AG08395 (cell line): ENCODE data around the gene PTPN14.
"Not testable (repeated sequence)": the region's sequence is repeated elsewhere in the genome, so short reads cannot be mapped to it uniquely, and the experiment has no call there.

Experiments used
- DNase-seq: peaks from one replicate; pipeline ENCODE4 v3.0.0; 2012; ENCODE audit warnings: mixed read lengths, low spot score

Gene PTPN14

GRCh38 chr1:214510914-214511638 lies 40.3 kb downstream of the PTPN14 start:
- no peak for DNase-seq

GRCh38 chr1:214510477-214510876 lies 40.9 kb downstream of the PTPN14 start:
- no peak for DNase-seq

GRCh38 chr1:214509622-214510021 lies 41.8 kb downstream of the PTPN14 start:
- DNase-seq = not testable (repeated sequence)

GRCh38 chr1:214506972-214507431 lies 44.4 kb downstream of the PTPN14 start:
- DNase-seq = no peak

- no peak for DNase-seq
These were observed 46.3 kb downstream of the PTPN14 start for GRCh38 chr1:214505134-214505533.

GRCh38 chr1:214504330-214504729 lies 47.1 kb downstream of the PTPN14 start:
- DNase-seq = no peak

GRCh38 chr1:214503553-214503952 lies 47.8 kb downstream of the PTPN14 start:
- DNase-seq = no peak

GRCh38 chr1:214500340-214501055 lies 50.9 kb downstream of the PTPN14 start:
- DNase-seq = peak; percentile 57

- DNase-seq = no peak
These were observed 51.7 kb downstream of the PTPN14 start for GRCh38 chr1:214499732-214500131.

GRCh38 chr1:214498021-214498420 lies 53.4 kb downstream of the PTPN14 start:
- no peak for DNase-seq

GRCh38 chr1:214496126-214496525 lies 55.3 kb downstream of the PTPN14 start:
- no peak for DNase-seq

- DNase-seq = no peak
These were observed 56.7 kb downstream of the PTPN14 start for GRCh38 chr1:214494706-214495105.

- not testable (repeated sequence) for DNase-seq
These were observed 57.2 kb downstream of the PTPN14 start for GRCh38 chr1:214494179-214494578.

GRCh38 chr1:214493126-214493796 lies 58.1 kb downstream of the PTPN14 start:
- peak; percentile 31 for DNase-seq

GRCh38 chr1:214492401-214493075 lies 58.9 kb downstream of the PTPN14 start:
- DNase-seq = no peak

- no peak for DNase-seq
These were observed 59.8 kb downstream of the PTPN14 start for GRCh38 chr1:214491468-214492146.

GRCh38 chr1:214485151-214485550 lies 66.3 kb downstream of the PTPN14 start:
- DNase-seq = no peak

- not testable (repeated sequence) for DNase-seq
These were observed 68.2 kb downstream of the PTPN14 start for GRCh38 chr1:214483180-214483579.

- DNase-seq = not testable (repeated sequence)
These were observed 69.3 kb downstream of the PTPN14 start for GRCh38 chr1:214481983-214482634.

- peak; percentile 89 for DNase-seq
These were observed 74.2 kb downstream of the PTPN14 start for GRCh38 chr1:214476986-214477870.
